GM21390 (cell line): Measurements from ENCODE around the gene COL4A6.

Source experiments
- ATAC-seq: cut with Tn5 transposase; IDR thresholded peaks from one replicate; pipeline ENCODE4 v1.9.1; 2021; ENCODE audit not compliant: unreplicated experiment

Gene COL4A6

GRCh38 chrX:108163333-108164082 lies 274.7 kb downstream of the COL4A6 start:
- no peak for ATAC-seq

- no peak for ATAC-seq
Measured at GRCh38 chrX:108162265-108162664, 276.0 kb downstream of the COL4A6 start.

GRCh38 chrX:108160309-108160708 lies 277.9 kb downstream of the COL4A6 start:
- no peak for ATAC-seq

- ATAC-seq: no peak
Measured at GRCh38 chrX:108159028-108159670, 279.1 kb downstream of the COL4A6 start.

- ATAC-seq: no peak
Measured at GRCh38 chrX:108157628-108158027, 280.6 kb downstream of the COL4A6 start.

- no peak for ATAC-seq
Measured at GRCh38 chrX:108156934-108157466, 281.2 kb downstream of the COL4A6 start.

- no peak for ATAC-seq
Measured at GRCh38 chrX:108156082-108156481, 282.1 kb downstream of the COL4A6 start.

- peak; percentile 95 for ATAC-seq
Measured at GRCh38 chrX:108148524-108148923, 289.7 kb downstream of the COL4A6 start.

- ATAC-seq: no peak
Measured at GRCh38 chrX:108138814-108139702, 299.2 kb downstream of the COL4A6 start.

GRCh38 chrX:108134724-108135123 lies 303.5 kb downstream of the COL4A6 start:
- ATAC-seq: no peak

- ATAC-seq: no peak
Measured at GRCh38 chrX:108132876-108133275, 305.3 kb downstream of the COL4A6 start.

- ATAC-seq: no peak
Measured at GRCh38 chrX:108132034-108132433, 306.2 kb downstream of the COL4A6 start.

GRCh38 chrX:108131471-108131870 lies 306.8 kb downstream of the COL4A6 start:
- no peak for ATAC-seq

- ATAC-seq: no peak
Measured at GRCh38 chrX:108130889-108131288, 307.3 kb downstream of the COL4A6 start.

- no peak for ATAC-seq
Measured at GRCh38 chrX:108127152-108127551, 311.1 kb downstream of the COL4A6 start.

- no peak for ATAC-seq
Measured at GRCh38 chrX:108126661-108127060, 311.6 kb downstream of the COL4A6 start.

- no peak for ATAC-seq
Measured at GRCh38 chrX:108123591-108124366, 314.4 kb downstream of the COL4A6 start.

- no peak for ATAC-seq
Measured at GRCh38 chrX:108122748-108123147, 315.5 kb downstream of the COL4A6 start.

- no peak for ATAC-seq
Measured at GRCh38 chrX:108121291-108121690, 316.9 kb downstream of the COL4A6 start.

GRCh38 chrX:108117988-108118387 lies 320.2 kb downstream of the COL4A6 start:
- no peak for ATAC-seq

GRCh38 chrX:108114541-108114940 lies 323.7 kb downstream of the COL4A6 start:
- no peak for ATAC-seq
